ENCODE measurements around the gene NDUFAF8. TPM values are rescaled to one million over a fixed set of nuclear protein-coding genes. Genes with fewer than 3 reads are reported as not detected.

Gene NDUFAF8
- total and polyA plus RNA-seq, 2 donors (not counting 1 experiment from before 2014, with no cell fraction given), result 41.7 to 42.6 TPM

DNA sequence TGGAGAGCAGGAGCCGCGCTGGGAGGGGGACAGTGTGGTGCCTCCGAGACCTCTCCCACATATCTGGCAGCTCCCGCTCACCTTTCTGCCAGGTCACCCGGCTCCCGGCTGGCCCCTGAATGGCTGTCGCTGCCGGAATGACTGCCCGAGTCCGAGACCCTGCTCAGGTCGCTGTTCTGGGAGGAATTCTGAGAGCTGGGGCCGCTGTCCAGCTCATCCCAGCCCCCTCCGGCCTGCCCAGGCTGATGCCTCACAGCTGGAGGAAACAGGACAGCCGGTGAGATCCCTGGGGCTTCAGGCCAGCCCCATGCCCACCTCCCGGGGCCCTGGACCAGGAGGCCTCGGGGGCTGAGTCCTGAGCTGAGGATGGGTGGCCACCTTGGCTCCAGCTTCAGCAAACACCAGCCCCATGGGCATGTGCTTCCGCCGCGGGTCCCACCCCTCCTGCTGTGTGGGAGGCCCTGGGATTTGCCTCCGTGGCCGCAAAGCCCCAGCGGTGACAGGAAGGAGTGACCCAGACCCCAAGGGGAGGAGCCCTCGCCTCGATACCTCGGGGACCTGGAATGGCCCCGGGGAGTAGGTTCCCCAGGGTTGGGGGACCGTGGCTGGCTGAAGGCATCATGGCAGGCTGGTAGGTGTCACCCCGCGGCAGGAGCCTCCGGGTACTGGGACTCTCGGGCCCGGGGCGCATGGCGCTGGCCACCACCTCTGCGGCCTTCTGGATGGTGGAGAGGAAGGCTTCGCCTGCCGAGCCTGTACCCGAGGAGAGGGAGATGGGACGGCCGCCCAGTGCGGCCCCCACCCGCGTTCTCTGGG is 7.1 kb upstream of the NDUFAF8 start:
- Histone ChIP-seq H3K4me2 (replicated peaks; ENCODE audit: low read depth, low read length, poor library complexity, severe bottlenecking) (no peak overlapping the region), H3K79me2 (ENCODE audit: control insufficient read depth, insufficient read depth, low read length) (peaks cover 40% of the 10 kb centered on the region), H3K4me1 (ENCODE audit: control insufficient read depth in 2 of 2, insufficient read depth in 2 of 2, low read length in 2 of 2) (peaks cover 19 to 31% of the 10 kb centered on the region in 2 donors), H3K9ac (ENCODE audit: low read length) (no peak overlapping the region), H3K27ac (ENCODE audit: low read length in 2 of 2) (no peak overlapping the region), H3K4me3 (ENCODE audit: control extremely low read depth in 1 of 5, extremely low read depth in 1 of 5, insufficient read depth in 1 of 5, low read depth in 2 of 5, low read length in 4 of 5) (no peak overlapping the region), H3K27me3 (replicated peaks in 1 of 4; ENCODE audit: control extremely low read depth in 1 of 4, control insufficient read depth in 3 of 4, insufficient read depth in 4 of 4, low read length in 3 of 4) (no peaks in the 10 kb centered on the region), H3K36me3 (replicated peaks in 1 of 2; ENCODE audit: control extremely low read depth in 1 of 2, control insufficient read depth in 1 of 2, extremely low read depth in 1 of 2, insufficient read depth in 2 of 2, low read length in 1 of 2) (peaks cover 0 to 66% of the 10 kb centered on the region in 2 experiments), H3K9me3 (ENCODE audit: control extremely low read depth in 1 of 3, control insufficient read depth in 2 of 3, insufficient read depth in 1 of 3, low read length in 2 of 3) (peaks cover 0 to 5% (median 0%) of the 10 kb centered on the region in 3 donors), H2AFZ (ENCODE audit: insufficient read depth, low read depth, low read length, poor library complexity, severe bottlenecking) (no peak overlapping the region), H4K20me1 (ENCODE audit: control insufficient read depth, insufficient read depth, low read length, poor library complexity, severe bottlenecking) (peaks cover 57% of the 10 kb centered on the region)
- peaks cover 40% of the 10 kb centered on the region for H3K4me1 Mint-ChIP-seq
- WGBS (ENCODE audit: insufficient coverage), result 95% methylated on average over 42 of the region's 43 CpGs
- intact Hi-C loops (cut with micrococcal nuclease), result no loop called here
- H3K4me3 Mint-ChIP-seq, result no peak overlapping the region
- H3K9me3 Mint-ChIP-seq (ENCODE audit: insufficient read depth), result no peaks in the 10 kb centered on the region
- TF ChIP-seq, protein P1, sequence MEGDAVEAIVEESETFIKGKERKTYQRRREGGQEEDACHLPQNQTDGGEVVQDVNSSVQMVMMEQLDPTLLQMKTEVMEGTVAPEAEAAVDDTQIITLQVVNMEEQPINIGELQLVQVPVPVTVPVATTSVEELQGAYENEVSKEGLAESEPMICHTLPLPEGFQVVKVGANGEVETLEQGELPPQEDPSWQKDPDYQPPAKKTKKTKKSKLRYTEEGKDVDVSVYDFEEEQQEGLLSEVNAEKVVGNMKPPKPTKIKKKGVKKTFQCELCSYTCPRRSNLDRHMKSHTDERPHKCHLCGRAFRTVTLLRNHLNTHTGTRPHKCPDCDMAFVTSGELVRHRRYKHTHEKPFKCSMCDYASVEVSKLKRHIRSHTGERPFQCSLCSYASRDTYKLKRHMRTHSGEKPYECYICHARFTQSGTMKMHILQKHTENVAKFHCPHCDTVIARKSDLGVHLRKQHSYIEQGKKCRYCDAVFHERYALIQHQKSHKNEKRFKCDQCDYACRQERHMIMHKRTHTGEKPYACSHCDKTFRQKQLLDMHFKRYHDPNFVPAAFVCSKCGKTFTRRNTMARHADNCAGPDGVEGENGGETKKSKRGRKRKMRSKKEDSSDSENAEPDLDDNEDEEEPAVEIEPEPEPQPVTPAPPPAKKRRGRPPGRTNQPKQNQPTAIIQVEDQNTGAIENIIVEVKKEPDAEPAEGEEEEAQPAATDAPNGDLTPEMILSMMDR (IDR thresholded peaks at IDR 0.05), result no peak
- TF ChIP-seq EZH2 (IDR thresholded peaks at IDR 0.05; ENCODE audit: borderline replicate concordance, insufficient read depth, low read depth, low read length, poor library complexity, severe bottlenecking), result no peak
- POLR2A ChIA-PET, result interaction anchor here (0.6 kb wide), 1 partner anchor 213 kb away, joined by 3 read pairs; no protein-coding TSS in a partner anchor
- no peak overlapping the region for H3K27ac Mint-ChIP-seq
- H3K27me3 Mint-ChIP-seq, result no peaks in the 10 kb centered on the region
- CTCF ChIA-PET, result no interaction called here
- DNase-seq (no peak), ATAC-seq (ENCODE audit: low read depth) (no peak)

Data from B cell (primary cell).